ENCODE results near the gene FXR1. TPM values are rescaled to one million over a fixed set of nuclear protein-coding genes. Genes with fewer than 3 reads are reported as not detected.

Gene FXR1
- total RNA-seq, 4 donors from 2014 or later, result 57.4 to 94.0 (median 70.7) TPM

DNA sequence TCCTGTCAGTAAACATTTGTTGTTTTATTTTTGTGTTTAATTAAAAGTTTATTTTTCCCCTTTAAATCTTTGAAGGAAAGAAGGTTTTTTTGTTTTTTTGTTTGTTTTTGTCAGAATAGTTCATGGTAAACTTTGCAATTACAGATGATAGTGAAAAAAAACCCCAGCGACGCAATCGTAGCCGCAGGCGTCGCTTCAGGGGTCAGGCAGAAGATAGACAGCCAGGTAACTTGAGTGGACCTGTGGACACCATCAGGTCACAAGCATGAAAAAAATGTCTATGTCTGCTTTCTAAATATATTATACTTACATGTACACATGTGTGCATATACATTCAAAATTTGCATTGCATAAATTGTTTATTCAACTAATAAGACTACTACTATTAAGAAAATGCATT lies 58.5 kb downstream of the FXR1 start:
- no peak for TF ChIP-seq POLR2A (IDR thresholded peaks at IDR 0.05)
- TF ChIP-seq, protein P1, sequence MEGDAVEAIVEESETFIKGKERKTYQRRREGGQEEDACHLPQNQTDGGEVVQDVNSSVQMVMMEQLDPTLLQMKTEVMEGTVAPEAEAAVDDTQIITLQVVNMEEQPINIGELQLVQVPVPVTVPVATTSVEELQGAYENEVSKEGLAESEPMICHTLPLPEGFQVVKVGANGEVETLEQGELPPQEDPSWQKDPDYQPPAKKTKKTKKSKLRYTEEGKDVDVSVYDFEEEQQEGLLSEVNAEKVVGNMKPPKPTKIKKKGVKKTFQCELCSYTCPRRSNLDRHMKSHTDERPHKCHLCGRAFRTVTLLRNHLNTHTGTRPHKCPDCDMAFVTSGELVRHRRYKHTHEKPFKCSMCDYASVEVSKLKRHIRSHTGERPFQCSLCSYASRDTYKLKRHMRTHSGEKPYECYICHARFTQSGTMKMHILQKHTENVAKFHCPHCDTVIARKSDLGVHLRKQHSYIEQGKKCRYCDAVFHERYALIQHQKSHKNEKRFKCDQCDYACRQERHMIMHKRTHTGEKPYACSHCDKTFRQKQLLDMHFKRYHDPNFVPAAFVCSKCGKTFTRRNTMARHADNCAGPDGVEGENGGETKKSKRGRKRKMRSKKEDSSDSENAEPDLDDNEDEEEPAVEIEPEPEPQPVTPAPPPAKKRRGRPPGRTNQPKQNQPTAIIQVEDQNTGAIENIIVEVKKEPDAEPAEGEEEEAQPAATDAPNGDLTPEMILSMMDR (IDR thresholded peaks at IDR 0.05), result no peak
- WGBS, 2 donors, result 95 to 97% methylated on average over 6 of the region's 6 CpGs
- no peak for DNase-seq (ENCODE audit: low spot score in 2 of 2)

DNA sequence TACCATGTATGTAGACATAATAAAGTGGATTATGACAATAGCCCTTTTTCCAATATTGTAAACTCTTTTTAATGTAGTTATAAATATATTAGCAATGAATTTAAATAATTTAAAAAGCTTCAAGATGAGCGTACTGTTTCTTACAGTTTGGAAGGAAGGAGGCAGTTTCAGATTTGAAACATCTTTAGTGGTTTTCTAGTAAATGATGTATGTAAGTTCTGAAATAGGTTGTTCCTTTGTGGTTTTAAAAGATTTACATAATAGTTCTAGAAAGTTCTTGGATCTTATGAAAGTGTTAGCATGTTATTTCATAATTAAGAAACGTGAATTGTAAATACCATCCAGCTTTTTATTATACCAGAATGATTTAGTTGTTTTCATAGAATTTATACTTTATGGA lies 61.1 kb downstream of the FXR1 start:
- intact Hi-C loops (cut with DNase I; ENCODE audit: low total_unique reads), result no loop called here
- WGBS, 2 donors, result 83 to 84% methylated on average over 2 of the region's 2 CpGs
- H3K4me3 ChIP-seq (ENCODE audit: low read depth, poor library complexity, severe bottlenecking), result no peak overlapping the region
- DNase-seq (ENCODE audit: low spot score in 2 of 2), result no peak
- TF ChIP-seq, protein P1 (IDR thresholded peaks at IDR 0.05), result no peak
- no peak for TF ChIP-seq POLR2A (IDR thresholded peaks at IDR 0.05)

More for the DNA sequence above, 58.5 kb downstream of the FXR1 start:
- intact Hi-C loops (cut with DNase I; ENCODE audit: low total_unique reads), result no loop called here
- no peak overlapping the region for H3K4me3 ChIP-seq (ENCODE audit: low read depth, poor library complexity, severe bottlenecking)

DNA sequence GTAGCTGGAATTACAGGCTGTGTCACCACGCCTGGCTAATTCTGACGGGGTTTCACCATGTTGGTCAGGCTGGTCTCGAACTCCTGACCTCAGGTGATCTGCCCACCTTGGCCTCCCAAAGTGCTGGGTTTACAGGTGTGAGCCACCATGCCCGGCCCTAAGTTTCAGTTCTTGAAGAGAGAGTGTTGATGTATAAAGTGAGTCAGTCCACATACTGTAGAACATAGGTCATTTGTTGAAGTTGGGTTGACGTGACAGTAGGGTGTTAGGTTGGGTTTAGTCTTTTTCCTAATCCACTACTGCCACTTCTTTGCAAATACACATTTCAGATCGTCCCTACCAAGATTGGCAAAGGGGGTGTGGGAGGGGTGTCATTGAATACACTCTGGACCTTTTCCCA lies 61.8 kb downstream of the FXR1 start:
- no peak for TF ChIP-seq POLR2A (IDR thresholded peaks at IDR 0.05)
- TF ChIP-seq, protein P1 (IDR thresholded peaks at IDR 0.05), result no peak
- no peak for DNase-seq (ENCODE audit: low spot score in 2 of 2)
- intact Hi-C loops (cut with DNase I; ENCODE audit: low total_unique reads), result no loop called here
- 94 to 95% methylated on average over 6 of the region's 6 CpGs for WGBS, 2 donors
- H3K4me3 ChIP-seq (ENCODE audit: low read depth, poor library complexity, severe bottlenecking), result no peak overlapping the region

DNA sequence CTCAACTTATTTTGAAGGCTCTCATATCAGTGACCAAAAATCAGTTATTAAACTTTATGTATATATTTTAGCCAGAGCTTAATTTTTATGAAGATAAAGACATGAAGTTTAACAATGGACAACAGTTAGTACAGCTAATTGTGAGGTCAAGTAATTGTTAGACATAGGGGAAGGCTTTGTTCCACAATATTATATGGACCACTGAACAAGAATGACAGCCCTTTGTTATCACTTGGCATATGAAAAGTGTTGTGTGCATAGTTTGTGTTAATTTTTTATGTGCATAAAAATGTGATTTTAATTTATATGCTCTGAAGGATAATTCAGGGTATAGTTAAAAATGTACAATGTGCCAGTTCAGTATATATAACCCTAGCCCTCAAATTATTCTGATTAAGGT lies 65.0 kb downstream of the FXR1 start:
- H3K4me3 ChIP-seq (ENCODE audit: low read depth, poor library complexity, severe bottlenecking), result no peak overlapping the region
- intact Hi-C loops (cut with DNase I; ENCODE audit: low total_unique reads), result no loop called here
- TF ChIP-seq POLR2A (IDR thresholded peaks at IDR 0.05), result no peak
- TF ChIP-seq, protein P1 (IDR thresholded peaks at IDR 0.05), result no peak
- no peak for DNase-seq (ENCODE audit: low spot score in 2 of 2)

DNA sequence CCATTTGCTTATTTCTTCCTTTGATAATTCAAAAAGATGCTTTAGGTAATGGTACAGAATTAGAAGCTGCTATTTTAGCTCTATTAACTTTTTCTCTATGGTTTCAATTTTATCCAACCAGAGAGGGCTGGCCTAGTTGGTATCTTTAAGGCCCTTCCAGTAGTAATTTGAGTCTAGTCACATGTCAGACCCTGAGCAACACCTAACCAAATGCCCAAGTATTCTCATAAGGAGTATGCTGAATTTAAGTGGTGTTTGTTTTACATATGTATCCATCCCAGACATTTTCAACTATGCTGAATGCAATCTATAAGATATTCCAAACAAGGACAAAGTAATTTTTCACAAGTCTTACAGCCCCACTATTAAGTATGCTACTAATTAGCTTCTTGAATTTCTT lies 67.5 kb downstream of the FXR1 start:
- DNase-seq (ENCODE audit: low spot score in 2 of 2), result no peak
- no peak for TF ChIP-seq POLR2A (IDR thresholded peaks at IDR 0.05)
- TF ChIP-seq, protein P1 (IDR thresholded peaks at IDR 0.05), result no peak
- intact Hi-C loops (cut with DNase I; ENCODE audit: low total_unique reads), result no loop called here
- H3K4me3 ChIP-seq (ENCODE audit: low read depth, poor library complexity, severe bottlenecking), result no peak overlapping the region

DNA sequence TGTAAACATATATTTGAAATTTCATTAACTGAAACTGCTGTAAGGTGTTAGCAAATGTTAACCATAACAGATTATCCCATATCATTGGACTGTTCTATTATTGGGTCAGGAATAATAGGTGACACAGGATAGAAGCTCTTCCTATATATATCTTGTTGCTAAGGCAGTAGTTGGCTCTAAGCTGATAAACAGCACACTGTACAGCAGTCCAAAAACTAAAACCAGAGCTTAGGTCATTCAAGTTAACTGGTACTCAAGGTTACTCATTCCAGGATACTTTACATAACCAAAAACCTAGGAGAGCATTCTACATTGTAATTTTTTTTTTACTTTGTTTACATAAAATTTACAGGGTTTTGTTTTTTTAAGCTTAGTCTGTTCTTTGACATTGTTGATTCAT lies 68.1 kb downstream of the FXR1 start:
- DNase-seq (ENCODE audit: low spot score in 2 of 2), result no peak

More for the DNA sequence above, 68.1 kb downstream of the FXR1 start:
- intact Hi-C loops (cut with DNase I; ENCODE audit: low total_unique reads), result no loop called here
- no peak for TF ChIP-seq POLR2A (IDR thresholded peaks at IDR 0.05)
- TF ChIP-seq, protein P1 (IDR thresholded peaks at IDR 0.05), result no peak
- H3K4me3 ChIP-seq (ENCODE audit: low read depth, poor library complexity, severe bottlenecking), result no peak overlapping the region

Measured in lower leg skin (tissue), 4 donors.